Keratinocyte (primary cell): ENCODE measurements around the gene ATP13A3. TPM values are rescaled to one million over a fixed set of nuclear protein-coding genes. Genes with fewer than 3 reads are reported as not detected.

Experiments used
- DNase-seq: peaks from one replicate; pipeline ENCODE4 v3.0.0-alpha.2; 2011; ENCODE audit warnings: low read depth, missing footprints, low spot score
- FAIRE-seq: peaks from 2 replicates; lab custom pipeline; 2011; peaks lifted over from hg19 to GRCh38; lab: Jason Lieb, UNC
- H2AFZ ChIP-seq: 2 replicates; pipeline ENCODE4 v1.6.0; 2012; ENCODE audit warnings: low read length, control low read depth, inconsistent platforms; ENCODE audit not compliant: control insufficient read depth
- H3K27ac ChIP-seq: 2 replicates; pipeline ENCODE4 v1.5.1; 2011; ENCODE audit warnings: low read length; ENCODE audit not compliant: control insufficient read depth, insufficient read depth
- H3K27me3 ChIP-seq: 3 replicates; pipeline ENCODE4 v1.6.0; 2011; ENCODE audit warnings: low read length; ENCODE audit not compliant: control insufficient read depth, insufficient read depth; ENCODE audit errors: extremely low read depth
- H3K36me3 ChIP-seq, 2 experiments: 2 replicates in 1 of 2; 3 replicates in 1 of 2; pipeline ENCODE4 v1.5.1; 2011; ENCODE audit warnings: low read length in 2 of 2, mild to moderate bottlenecking in 1 of 2; ENCODE audit not compliant: control insufficient read depth in 2 of 2, insufficient read depth in 2 of 2; ENCODE audit errors: extremely low read depth in 1 of 2
- H3K4me1 ChIP-seq: 3 replicates; pipeline ENCODE4 v1.5.1; 2011; ENCODE audit warnings: low read length; ENCODE audit not compliant: control insufficient read depth, insufficient read depth; ENCODE audit errors: extremely low read depth
- H3K4me2 ChIP-seq: 3 replicates; pipeline ENCODE4 v1.6.0; 2011; ENCODE audit warnings: low read depth, low read length; ENCODE audit not compliant: control insufficient read depth, insufficient read depth; ENCODE audit errors: extremely low read depth
- H3K4me3 ChIP-seq, 3 experiments: fragments of 200-600 bp in 1 of 3; sonication (generic) in 1 of 3; 2 replicates in 2 of 3; 3 replicates in 1 of 3; pipeline ENCODE4 v1.5.1; 2011 to 2016; ENCODE audit warnings: low read length in 3 of 3, mild to moderate bottlenecking in 3 of 3, control low read depth in 2 of 3, inconsistent platforms in 1 of 3, low read depth in 1 of 3, mixed read lengths in 1 of 3, mixed run types in 1 of 3, moderate library complexity in 1 of 3; ENCODE audit not compliant: control insufficient read depth in 2 of 3, insufficient read depth in 2 of 3; ENCODE audit errors: extremely low read depth in 1 of 3
- H3K79me2 ChIP-seq: 2 replicates; pipeline ENCODE4 v1.6.0; 2012; ENCODE audit warnings: low read length; ENCODE audit not compliant: control insufficient read depth, insufficient read depth
- H3K9ac ChIP-seq: 3 replicates; pipeline ENCODE4 v1.6.0; 2011; ENCODE audit warnings: low read length; ENCODE audit not compliant: control insufficient read depth, insufficient read depth; ENCODE audit errors: extremely low read depth
- H3K9me1 ChIP-seq: 3 replicates; pipeline ENCODE4 v1.6.0; 2011; ENCODE audit warnings: low read length; ENCODE audit not compliant: control insufficient read depth, insufficient read depth; ENCODE audit errors: extremely low read depth
- H3K9me3 ChIP-seq: 2 replicates; pipeline ENCODE4 v1.5.1; 2012; ENCODE audit warnings: low read depth, low read length; ENCODE audit not compliant: control insufficient read depth
- H4K20me1 ChIP-seq: 3 replicates; pipeline ENCODE4 v1.6.0; 2011; ENCODE audit warnings: low read length; ENCODE audit not compliant: control insufficient read depth, insufficient read depth; ENCODE audit errors: extremely low read depth
- EZH2 ChIP-seq: IDR thresholded peaks from one replicate; pipeline ENCODE4 v1.6.1; 2012; ENCODE audit warnings: inconsistent platforms, mild to moderate bottlenecking, low read length, moderate library complexity
- dilution Hi-C: fragments of 300-500 bp; cut with MboI; formaldehyde crosslinking; loops from one replicate; pipeline ENCODE4 v1.7.0; 2020; ENCODE audit warnings: low sequenced_read_pairs; ENCODE audit not compliant: extremely low pct_ligation_motif_present
- polyA plus RNA-seq, 5 experiments: library from polyadenylated mRNA; depleted of rRNA in 3 of 5; stranded (reverse) in 3 of 5; stranded (forward) in 1 of 5; unstranded in 1 of 5; fragments of >200 nt; gene quantifications; 1 replicate in 1 of 5; 2 replicates in 3 of 5; 3 replicates in 1 of 5; pipeline versions ENCODE4 v1.2.1 to v1.2.3, GENCODE V29; 2011 to 2012; ENCODE audit warnings: missing spikeins in 2 of 5, low read depth in 1 of 5, low replicate concordance in 1 of 5
- TF ChIP-seq, protein P1 (sequence below), 3 experiments: IDR thresholded peaks in 1 of 3; conservative IDR thresholded peaks in 1 of 3; optimal IDR thresholded peaks in 1 of 3; 2 replicates in 2 of 3; 3 replicates in 1 of 3; pipeline versions ENCODE3 to v1.5.1; 2011; ENCODE audit warnings: low read length in 3 of 3, mild to moderate bottlenecking in 3 of 3, moderate library complexity in 2 of 3, control low read depth in 1 of 3, inconsistent platforms in 1 of 3; ENCODE audit not compliant: insufficient read depth in 2 of 3; ENCODE audit errors: extremely low read depth in 1 of 3

ATP13A3 gene
- polyA plus RNA-seq, 1 donor (not counting 4 experiments of a cell fraction or from before 2014, with no cell fraction given) = 103 TPM

DNA sequence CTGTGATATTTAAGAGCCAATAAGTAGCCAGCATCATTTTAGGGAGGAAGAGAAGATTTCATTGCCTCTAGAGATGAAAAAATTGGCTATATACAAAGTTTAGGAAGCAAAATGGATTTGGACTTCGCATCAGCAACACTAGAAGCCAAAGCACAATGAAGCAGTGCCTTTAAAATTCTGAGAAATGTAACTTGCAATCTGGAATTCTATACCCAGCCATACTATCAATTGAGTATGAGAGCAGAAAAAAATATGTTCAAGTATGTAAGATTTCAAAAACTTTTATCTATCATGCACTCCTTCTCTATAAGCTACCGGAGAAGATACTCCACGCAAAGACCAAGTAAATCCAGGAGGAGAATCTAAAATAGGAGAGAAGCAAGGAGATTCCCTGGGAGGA lies 47.4 kb upstream of the ATP13A3 start:
- peaks cover 5% of the 10 kb centered on the region for H3K9me1 ChIP-seq
- dilution Hi-C loops = no loop called here
- H2AFZ ChIP-seq = no peak overlapping the region
- H3K27me3 ChIP-seq = no peaks in the 10 kb centered on the region
- no peak for DNase-seq
- H3K79me2 ChIP-seq = no peaks in the 10 kb centered on the region
- no peaks in the 10 kb centered on the region for H3K36me3 ChIP-seq
- H3K9me3 ChIP-seq = no peaks in the 10 kb centered on the region
- FAIRE-seq = no peak
- H3K4me2 ChIP-seq = no peak overlapping the region
- no peak for TF ChIP-seq EZH2
- TF ChIP-seq, protein P1, sequence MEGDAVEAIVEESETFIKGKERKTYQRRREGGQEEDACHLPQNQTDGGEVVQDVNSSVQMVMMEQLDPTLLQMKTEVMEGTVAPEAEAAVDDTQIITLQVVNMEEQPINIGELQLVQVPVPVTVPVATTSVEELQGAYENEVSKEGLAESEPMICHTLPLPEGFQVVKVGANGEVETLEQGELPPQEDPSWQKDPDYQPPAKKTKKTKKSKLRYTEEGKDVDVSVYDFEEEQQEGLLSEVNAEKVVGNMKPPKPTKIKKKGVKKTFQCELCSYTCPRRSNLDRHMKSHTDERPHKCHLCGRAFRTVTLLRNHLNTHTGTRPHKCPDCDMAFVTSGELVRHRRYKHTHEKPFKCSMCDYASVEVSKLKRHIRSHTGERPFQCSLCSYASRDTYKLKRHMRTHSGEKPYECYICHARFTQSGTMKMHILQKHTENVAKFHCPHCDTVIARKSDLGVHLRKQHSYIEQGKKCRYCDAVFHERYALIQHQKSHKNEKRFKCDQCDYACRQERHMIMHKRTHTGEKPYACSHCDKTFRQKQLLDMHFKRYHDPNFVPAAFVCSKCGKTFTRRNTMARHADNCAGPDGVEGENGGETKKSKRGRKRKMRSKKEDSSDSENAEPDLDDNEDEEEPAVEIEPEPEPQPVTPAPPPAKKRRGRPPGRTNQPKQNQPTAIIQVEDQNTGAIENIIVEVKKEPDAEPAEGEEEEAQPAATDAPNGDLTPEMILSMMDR (optimal IDR thresholded peaks at IDR 0.05 in 1 of 3, IDR thresholded peaks at IDR 0.05 in 1 of 3, conservative IDR thresholded peaks at IDR 0.05 in 1 of 3; ENCODE audit: extremely low read depth in 1 of 3, insufficient read depth in 2 of 3, low read length in 3 of 3) = no peak
- peaks cover 14% of the 10 kb centered on the region for H3K4me1 ChIP-seq
- H3K4me3 ChIP-seq = no peak overlapping the region
- no peak overlapping the region for H3K27ac ChIP-seq
- no peak overlapping the region for H3K9ac ChIP-seq
- H4K20me1 ChIP-seq = no peaks in the 10 kb centered on the region

DNA sequence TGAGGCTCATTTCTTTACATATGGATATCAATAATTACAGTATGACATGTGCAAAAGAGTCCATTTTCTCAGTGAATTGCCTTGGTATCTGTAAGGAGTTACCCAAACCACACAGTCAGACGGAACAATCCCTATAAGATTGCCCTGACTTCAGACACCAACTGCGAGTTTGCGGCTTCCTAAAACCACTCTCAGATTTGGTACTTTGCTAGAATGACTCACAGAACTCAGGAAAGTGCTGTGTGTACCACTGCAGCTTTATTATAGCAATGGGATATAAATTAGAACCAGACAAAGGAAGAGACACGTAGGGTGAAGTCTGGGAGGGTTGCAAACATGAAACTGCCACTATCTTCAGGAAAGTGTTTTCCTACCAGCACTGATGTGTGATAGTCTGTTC lies 45.8 kb upstream of the ATP13A3 start:
- Histone ChIP-seq H3K27me3 (no peaks in the 10 kb centered on the region), H3K36me3 (no peaks in the 10 kb centered on the region), H3K9me1 (peaks cover 3% of the 10 kb centered on the region), H3K9ac (no peak overlapping the region), H3K4me2 (no peak overlapping the region), H3K9me3 (no peaks in the 10 kb centered on the region), H2AFZ (no peak overlapping the region), H4K20me1 (no peaks in the 10 kb centered on the region), H3K4me1 (peaks cover 9% of the 10 kb centered on the region), H3K79me2 (no peaks in the 10 kb centered on the region), H3K4me3 (no peak overlapping the region), H3K27ac (no peak overlapping the region)
- FAIRE-seq (no peak), DNase-seq (no peak)
- dilution Hi-C loops = no loop called here
- TF ChIP-seq, protein P1 (optimal IDR thresholded peaks at IDR 0.05 in 1 of 3, IDR thresholded peaks at IDR 0.05 in 1 of 3, conservative IDR thresholded peaks at IDR 0.05 in 1 of 3; ENCODE audit: extremely low read depth in 1 of 3, insufficient read depth in 2 of 3, low read length in 3 of 3) = no peak
- no peak for TF ChIP-seq EZH2
